GM19372 (cell line): ENCODE measurements around the gene TCF7L2.

Source experiments
- ATAC-seq: cut with Tn5 transposase; IDR thresholded peaks from one replicate; pipeline ENCODE4 v1.9.1; 2021; ENCODE audit warnings: mild to moderate bottlenecking, low read depth, moderate library complexity; ENCODE audit not compliant: unreplicated experiment

TCF7L2 gene

GRCh38 chr10:112990271-112990670 lies 40.2 kb downstream of the TCF7L2 start:
- ATAC-seq: no peak

GRCh38 chr10:112991888-112992491 lies 41.9 kb downstream of the TCF7L2 start:
- no peak for ATAC-seq

- ATAC-seq: no peak
These were observed 46.4 kb downstream of the TCF7L2 start for GRCh38 chr10:112996462-112996861.

- ATAC-seq: no peak
These were observed 49.1 kb downstream of the TCF7L2 start for GRCh38 chr10:112999102-112999501.

- ATAC-seq: no peak
These were observed 50.4 kb downstream of the TCF7L2 start for GRCh38 chr10:113000442-113000841.

GRCh38 chr10:113000876-113001598 lies 51.0 kb downstream of the TCF7L2 start:
- no peak for ATAC-seq

- no peak for ATAC-seq
These were observed 51.8 kb downstream of the TCF7L2 start for GRCh38 chr10:113001599-113002448.

- no peak for ATAC-seq
These were observed 52.4 kb downstream of the TCF7L2 start for GRCh38 chr10:113002449-113002777.

GRCh38 chr10:113003052-113003451 lies 53.0 kb downstream of the TCF7L2 start:
- ATAC-seq: no peak

GRCh38 chr10:113004069-113004618 lies 54.1 kb downstream of the TCF7L2 start:
- no peak for ATAC-seq

GRCh38 chr10:113005380-113005779 lies 55.3 kb downstream of the TCF7L2 start:
- no peak for ATAC-seq

GRCh38 chr10:113006656-113007342 lies 56.8 kb downstream of the TCF7L2 start:
- no peak for ATAC-seq

- no peak for ATAC-seq
These were observed 57.3 kb downstream of the TCF7L2 start for GRCh38 chr10:113007343-113007771.

GRCh38 chr10:113007821-113008220 lies 57.8 kb downstream of the TCF7L2 start:
- no peak for ATAC-seq

GRCh38 chr10:113011592-113012374 lies 61.7 kb downstream of the TCF7L2 start:
- no peak for ATAC-seq

GRCh38 chr10:113015201-113015600 lies 65.2 kb downstream of the TCF7L2 start:
- no peak for ATAC-seq

- ATAC-seq: no peak
These were observed 67.3 kb downstream of the TCF7L2 start for GRCh38 chr10:113017376-113017775.

- ATAC-seq: no peak
These were observed 68.0 kb downstream of the TCF7L2 start for GRCh38 chr10:113018034-113018433.

GRCh38 chr10:113019096-113019495 lies 69.0 kb downstream of the TCF7L2 start:
- no peak for ATAC-seq
